AG20443 (cell line): ENCODE measurements around the gene CECR2.

ENCODE experiments used
- DNase-seq: peaks from one replicate; pipeline ENCODE4 v3.0.0; 2012; ENCODE audit warnings: low spot score, mixed read lengths

CECR2 gene

DNA sequence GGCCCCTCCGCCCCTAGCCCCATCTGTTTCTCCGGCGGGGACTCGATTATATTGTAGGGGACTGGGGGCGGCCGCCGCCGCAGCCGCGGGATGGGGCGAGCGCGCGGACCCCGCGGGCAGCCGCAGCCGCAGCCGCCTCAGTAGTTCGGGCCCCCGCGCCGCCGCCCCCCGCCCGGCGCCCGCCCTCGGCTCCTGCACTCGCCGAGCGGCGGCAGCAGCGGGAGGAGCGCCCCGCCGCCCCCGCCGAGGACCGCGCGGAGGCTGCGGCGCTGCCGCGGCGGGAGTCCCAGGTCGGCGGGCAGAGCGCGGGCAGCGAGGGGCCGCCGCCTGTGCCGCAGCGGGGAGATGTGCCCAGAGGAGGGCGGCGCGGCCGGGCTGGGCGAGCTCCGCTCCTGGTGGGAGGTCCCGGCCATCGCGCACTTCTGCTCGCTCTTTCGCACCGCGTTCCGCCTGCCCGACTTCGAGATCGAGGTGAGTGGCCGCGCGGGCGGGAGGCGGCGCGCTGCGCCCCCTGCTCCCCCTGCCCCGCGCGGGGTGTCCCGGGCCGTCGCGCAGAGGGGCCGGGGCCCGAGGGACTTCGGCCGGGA lies at the start of gene CECR2:
Gene CECR2, plus strand, starts transcription at position 22 of the 587 bp plus-strand sequence. Its CDS starts 324 bp downstream, at position 346.
- DNase-seq = peak; percentile 31

DNA sequence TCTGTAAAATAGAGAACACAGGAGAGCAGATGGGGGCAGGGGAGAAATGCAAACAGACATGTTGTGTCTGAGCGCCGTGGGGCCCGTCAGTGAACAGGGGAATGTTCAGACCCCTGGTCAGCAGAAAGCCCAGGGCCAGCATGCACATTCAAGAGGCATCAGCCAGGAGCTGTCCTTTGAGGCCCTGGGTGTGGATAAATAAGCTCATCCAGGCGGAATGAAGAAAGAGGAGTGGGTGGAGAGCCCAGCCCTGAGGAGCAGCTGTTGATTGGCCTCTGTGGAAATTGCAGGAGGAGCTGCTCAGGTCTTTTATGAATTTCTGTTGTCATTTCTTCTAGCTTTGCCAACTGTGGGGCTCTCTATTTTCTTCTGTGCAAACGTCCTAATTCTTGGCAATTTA lies 49.7 kb upstream of the CECR2 start:
- DNase-seq = no peak

DNA sequence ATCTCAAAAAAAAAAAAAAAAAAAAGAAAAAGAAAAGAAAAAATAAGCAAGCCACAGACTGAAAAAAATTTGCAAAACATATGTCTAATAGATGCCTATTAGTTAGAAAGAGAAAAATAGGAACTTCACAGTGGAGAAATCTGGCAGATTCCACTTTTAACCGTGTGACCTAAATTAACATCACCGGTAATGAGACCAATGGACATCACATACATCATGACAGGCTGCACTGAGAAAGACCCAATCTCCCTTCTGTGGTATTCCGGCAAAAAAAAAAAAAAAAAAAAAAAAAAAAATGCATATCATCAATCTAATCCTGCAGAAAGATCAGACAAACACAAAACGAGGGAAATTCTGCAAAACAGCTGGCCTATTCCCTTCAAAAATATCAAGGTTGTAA lies 46.7 kb upstream of the CECR2 start:
- no peak for DNase-seq

DNA sequence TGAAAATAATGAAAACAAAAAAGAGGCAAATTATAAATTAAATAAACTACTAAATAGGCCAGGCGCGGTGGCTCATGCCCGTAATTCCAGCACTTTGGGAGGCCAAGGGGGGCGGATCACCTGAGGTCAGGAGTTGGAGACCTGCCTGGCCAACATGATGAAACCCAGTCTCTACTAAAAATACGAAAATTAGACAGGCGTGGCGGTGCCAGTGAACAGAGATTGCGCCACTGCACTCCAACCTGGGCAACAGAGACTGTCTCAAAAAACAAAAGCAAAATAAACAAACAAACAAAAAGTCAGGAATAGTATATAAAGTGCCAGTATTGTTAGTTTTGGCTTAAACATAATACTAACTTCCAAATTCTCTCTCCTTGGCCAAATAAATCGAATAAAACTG lies 37.6 kb upstream of the CECR2 start:
- no peak for DNase-seq

DNA sequence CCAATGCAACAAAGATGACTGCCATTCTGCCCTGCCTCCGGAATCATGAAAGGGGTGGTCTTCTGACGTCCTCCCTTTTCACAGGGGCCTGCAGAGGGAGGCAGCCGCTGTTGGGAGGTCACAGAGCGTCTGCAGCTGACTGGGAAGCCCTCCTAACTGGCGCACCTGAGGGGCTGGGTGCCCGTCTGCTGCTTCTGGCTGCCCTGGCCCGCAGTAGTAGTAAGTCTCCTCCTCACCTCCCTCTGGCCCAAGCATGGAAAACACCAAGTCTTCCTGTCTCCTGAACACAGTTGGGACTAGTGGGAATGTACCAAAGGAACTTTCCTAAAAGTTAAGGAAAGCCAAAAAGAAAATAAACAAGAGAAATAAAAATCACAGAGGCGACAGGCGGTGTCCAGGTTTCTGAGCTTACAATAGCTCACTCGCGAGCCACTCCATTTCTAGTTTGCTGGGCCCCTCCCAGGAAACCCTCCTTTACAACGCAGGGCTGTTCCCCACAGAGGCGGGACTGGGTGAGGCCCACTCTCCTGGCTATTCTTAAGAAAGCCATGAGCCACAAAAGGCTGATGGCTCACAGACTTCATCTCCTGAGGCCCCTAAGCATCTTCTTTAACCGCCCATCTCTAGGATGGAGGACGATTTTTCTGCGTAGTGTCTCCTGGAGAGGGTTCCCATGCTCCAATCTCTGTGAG lies 37.0 kb upstream of the CECR2 start:
- DNase-seq = no peak

DNA sequence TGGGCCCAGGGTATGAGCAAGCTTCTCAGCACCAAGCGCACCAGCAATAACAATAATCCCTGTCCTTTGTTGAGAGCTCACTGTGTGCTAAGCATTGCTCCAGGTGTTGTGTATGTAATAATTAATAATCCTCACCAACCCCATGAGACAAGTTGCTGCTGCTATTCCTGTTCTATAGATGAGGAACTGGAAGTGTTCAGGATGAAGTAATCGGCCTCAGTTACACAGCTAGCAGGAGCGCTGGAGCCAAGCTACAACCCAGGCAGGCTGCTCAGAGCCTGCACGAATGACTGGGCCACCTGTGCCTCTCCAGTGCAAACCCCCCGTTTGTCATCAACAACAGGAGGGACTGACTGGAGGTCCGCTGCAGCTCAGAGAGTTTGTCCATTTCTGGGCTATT lies 35.2 kb upstream of the CECR2 start:
- DNase-seq = no peak

DNA sequence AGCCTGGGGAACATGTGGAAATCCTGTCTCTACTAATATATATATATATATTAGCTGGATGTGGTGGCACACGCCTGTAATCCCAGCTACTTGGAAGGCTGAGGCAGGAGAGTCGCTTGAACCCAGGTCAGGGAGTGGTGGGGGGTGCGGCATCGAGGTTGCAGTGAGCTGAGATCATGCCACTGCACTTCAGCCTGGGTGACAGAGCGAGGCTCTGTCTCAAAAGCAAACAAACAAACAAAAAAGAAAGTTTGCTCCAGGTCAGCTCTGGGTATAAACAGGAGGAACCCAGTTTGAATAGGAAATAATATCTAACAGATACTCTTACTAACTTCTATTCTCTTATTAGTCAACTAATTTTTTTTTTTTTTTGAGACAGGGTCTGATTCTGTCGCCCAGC lies 34.3 kb upstream of the CECR2 start:
- no peak for DNase-seq

DNA sequence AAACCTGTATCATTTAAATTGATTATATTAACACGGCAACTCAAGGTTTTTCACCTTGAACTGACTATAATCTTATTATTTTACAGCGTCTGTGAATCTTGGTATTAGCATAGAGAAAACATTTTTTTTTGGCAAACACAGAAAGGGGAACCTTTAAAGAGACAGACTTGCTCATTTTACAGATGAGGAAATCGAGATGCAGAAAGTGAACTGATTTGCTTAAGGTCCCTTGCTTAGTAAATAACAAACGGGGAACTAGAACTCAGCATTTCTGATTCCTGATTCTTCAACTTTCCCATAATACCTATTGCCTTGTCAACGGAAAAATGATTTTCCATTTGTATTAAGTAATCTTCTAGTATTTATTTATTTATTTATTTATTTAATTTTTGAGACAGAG lies 33.2 kb upstream of the CECR2 start:
- no peak for DNase-seq

DNA sequence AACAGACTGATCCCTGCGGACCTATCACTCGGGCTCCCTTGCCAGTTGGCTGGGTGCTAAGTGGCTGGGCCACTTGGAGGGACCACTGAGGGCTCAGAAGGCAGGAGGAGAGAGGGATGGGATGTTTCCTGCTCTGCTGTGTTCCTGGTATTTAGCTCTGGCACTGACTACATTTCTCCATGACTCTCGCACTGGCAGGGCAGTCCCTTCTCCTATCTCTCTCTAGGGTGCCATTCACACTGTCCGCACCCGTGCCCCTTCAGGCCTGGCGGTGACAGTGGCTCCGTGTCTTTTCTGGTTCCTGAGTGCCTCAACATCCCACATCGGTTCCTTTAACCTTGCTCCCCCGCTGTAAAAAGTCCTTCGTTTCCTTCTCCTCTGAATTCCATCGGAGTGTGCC lies 31.6 kb upstream of the CECR2 start:
- no peak for DNase-seq

DNA sequence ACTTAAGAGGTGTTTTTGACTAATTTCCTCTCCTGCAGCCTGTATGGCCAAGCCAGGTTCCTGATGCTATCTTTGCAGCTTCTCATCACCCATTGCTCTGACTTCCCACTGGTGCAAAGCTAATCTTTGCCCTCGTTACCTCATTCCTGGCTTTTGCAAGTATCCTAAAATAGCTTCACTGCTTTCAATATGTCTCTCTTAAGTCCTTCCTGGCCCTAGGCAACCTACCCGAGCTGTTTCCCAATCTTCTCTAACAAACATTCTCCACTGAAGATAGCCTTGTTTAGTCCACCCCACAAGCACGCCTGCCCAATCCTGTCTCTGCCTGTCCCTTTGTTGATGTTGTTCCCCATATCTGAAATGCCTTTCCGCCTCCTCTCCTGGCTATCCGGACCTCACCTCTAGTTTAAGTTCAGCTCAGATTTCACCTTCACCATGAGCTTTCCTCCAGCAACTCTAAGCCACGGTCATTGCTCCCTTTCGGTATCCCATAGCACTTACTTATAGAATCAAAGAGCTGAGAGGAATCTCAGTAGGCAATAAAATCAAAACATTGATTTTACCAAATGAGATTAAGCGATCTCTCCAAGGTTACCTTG lies 30.1 kb upstream of the CECR2 start:
- no peak for DNase-seq

DNA sequence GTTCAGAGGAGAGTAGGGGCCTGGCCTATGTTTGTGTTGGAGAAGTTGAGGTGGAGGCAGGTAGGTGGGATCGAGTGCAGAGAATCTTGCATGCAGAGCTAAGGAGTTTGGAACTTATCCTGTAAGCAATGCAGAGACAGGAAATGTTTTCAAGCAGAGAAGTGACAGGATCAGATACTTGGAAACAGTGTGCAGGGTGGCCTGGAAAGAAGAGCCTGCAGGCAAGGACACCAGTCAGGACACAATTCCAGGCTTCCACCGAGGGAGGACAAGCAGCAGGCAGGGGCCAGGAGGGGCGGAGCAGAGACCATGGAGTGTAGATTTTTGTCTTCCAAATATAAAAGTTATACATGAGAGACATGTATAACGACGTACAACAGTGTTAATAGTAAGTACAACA lies 26.9 kb upstream of the CECR2 start:
- DNase-seq = no peak

DNA sequence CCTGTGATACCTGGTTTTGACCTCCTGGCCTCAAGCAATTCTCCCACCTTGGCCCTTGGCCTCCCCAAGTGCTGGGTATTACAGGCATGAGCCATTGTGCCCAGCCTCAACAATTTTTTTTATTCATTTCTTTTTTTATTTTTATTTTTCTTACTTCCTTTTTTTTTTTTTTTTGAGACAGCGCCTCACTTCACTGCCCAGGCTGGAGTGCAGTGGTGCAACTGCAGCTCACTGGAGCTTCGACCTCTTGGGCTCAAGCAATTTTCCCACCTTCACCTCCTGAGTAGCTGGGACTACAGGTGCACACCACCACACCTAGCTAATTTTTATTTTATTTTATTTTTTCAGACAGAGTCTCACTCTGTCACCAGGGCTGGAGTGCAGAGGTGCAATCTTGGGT lies 25.5 kb upstream of the CECR2 start:
- no peak for DNase-seq

DNA sequence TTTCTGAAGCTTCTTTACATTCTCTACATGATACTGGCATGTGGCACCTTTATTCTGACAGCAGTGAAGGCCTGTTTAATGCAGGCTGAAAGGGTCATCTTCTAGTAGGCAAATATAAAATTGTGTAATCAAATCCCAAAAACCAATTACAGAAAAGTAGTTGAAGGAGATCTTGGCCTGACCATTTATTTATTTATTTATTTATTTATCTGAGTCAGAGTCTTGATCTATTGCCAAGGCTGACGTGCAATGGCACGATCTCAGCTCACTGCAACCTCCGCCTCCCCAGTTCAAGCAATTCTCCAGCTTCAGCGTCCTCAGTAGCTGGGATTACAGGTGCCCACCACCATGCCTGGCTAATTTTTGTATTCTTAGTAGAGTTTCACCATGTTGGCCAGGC lies 22.7 kb upstream of the CECR2 start:
- DNase-seq = no peak

DNA sequence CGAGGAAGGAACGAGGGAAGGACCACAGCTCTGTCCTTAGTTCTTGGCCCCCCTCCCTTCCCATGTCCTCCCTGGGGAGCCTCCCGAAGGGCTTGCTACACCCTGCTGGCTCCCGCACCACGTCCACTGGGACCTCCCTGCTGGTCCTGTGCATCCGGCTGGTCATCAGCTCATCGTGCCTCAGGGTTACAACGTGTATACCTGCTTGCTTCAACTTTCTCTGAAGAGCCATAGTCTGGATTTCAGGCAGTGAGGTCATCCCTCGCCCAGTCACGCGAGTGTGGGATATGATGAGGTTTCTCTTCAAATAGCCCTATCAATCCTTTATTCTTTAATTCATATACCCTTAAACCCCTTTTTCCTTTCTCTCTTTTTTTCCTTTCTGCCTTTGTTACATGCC lies 21.5 kb upstream of the CECR2 start:
- no peak for DNase-seq

DNA sequence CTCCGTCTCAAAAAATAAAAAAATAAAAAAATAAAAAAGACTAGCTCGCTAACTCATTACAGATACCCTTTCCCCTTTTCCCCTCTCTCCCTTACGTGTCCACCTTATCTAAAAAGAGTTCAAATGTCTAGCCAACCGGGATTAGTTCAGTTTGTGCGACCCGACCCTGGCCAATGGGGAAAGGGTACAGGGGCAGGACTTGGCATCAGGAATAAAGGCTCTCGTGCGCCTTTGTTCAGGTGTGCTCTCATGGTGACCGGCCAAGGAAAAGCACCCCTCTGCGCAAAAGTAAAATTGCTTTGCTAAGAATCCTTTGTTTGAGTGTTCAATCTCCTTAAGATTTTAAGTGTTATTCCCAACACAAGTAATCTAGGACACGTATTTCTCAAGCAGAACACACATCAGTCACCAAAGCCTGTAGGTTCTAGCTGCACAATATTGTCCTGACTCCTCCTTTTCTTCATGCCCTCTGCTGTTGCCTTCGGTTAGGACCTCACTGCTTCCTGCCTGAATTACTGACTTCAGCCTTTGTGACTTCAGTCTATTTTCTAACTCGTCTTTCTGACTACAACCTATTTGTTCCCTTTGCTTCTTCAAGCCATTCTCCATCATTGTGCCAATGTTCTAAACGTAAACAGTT lies 20.7 kb upstream of the CECR2 start:
- no peak for DNase-seq

DNA sequence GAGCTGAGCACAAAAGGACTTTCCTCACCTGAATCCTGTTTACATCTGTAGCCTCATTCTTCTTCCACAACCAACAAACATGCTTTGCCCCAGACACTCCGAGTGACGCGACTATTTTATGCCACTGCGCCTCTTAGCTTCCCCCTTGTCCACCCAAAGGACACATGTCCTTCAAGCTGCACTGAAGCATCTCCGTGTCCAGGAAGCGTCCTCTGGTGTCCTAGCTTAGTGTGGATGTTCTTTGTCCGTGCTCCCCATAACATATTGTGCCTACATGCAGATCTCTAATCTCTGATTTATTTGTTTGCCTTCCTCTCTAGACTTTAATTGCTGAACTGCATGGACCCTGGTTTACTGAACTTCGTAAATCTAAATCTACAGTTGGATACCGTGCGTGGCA lies 20.1 kb upstream of the CECR2 start:
- no peak for DNase-seq

DNA sequence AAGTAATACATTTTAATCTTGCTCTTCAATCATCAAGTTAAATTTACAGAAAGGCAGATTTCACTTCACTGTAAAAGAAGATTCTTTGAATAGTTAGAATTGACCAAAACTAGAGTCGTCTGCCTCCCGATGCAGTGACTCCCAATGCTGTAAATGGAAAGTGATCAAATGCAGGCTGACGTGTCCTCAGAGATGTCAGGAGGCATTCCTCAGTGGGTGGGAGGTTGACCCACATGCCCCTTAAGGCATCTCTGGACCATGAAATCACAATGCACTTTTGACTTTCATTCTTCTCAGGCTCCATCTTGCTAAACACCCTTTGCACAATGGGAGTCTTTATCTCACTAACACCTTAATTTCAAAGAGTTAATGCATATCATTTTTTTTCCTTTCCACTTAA lies 19.0 kb upstream of the CECR2 start:
- DNase-seq = no peak

DNA sequence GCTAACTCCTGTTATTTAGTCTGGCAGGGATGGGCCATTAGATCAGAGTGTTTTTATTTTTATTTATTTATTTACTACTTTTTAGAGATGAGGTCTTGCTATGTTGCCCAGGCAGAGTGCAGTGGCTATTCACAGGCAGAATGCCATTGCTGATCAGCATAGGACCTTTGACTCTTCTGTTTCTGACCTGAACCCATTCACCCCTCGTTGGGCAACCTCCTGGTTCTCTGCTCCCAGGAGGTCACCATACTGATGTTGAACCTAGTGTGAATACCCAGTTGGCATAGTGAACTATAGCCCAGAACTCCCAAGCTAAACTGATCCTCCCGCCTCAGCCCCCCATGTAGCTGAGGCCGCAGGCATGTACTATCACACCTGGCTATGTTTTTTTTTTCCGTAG lies 16.5 kb upstream of the CECR2 start:
- DNase-seq = no peak

DNA sequence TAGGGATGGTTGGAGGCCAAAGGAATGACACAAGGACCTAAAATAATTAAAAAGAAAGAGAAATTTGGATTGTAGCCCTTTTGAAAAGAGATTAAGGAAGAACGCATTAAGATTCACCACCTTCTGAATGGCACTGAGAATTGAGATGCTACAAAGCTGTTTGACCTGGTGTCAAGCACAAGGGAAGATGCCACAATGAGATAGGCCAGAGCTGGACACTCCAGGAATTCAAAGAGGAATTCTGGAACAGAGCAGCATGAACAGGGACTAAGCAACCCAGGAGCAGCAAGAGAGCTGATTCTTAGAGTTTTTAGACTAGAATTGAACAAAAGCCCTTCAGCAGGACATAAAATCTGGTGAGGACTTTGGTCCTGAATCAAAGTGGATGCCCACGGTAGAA lies 11.6 kb upstream of the CECR2 start:
- DNase-seq = no peak

DNA sequence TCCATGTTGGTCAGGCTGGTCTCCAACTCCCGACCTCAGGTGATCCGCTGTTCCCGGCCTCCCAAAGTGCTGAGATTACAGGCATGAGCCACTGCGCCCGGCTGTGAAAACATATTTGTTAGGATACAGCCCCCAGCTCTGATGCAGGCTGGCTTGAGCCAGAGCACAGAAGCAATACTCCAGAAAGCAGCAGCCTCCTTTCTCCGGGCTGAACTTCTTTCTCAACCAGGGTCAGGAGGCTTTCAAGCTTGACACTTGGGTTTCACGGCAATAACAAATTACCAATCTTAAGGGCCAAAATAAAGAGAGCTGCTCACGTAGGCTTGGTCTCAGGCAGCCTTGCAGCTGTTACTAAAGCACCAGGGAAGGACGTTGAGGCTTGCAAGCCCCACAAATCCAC lies 10.8 kb upstream of the CECR2 start:
- no peak for DNase-seq

DNA sequence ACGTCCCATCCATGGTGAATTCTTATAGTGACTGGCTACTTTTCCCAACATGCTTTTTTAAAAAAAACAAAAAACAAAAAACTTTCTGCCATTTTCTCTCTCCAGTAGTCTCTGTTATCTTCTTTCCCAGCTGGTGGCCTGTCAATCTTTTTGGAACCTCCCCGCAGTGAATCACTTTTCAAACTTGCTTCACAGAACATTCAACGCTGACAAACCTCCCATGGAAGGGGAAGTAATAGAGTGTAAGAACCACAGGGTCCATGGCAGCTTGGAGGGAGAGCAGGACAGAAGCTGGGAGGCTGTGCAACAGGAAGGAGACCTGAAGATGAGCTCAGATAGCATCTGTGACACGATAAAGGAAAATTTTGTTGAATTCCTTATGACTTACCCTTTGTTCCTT lies 9.8 kb upstream of the CECR2 start:
- no peak for DNase-seq

DNA sequence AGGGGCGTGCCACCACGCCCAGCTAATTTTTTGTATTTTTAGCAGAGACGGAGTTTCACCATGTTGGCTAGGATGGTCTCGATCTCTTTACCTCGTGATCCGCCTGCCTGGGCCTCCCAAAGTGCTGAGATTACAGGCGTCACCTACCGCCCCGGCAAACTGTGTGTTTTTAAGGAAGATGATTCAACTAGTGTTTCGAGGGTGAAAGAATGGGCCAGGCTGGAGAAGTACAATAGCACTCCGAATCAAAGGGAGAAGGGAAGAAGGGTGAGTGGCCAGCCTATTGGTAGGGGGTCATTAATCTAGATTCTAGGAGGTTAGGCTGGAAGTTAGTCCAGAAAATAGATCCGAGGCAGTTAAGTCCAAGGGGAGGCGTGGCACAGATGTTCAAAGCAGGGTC lies 2.9 kb upstream of the CECR2 start:
- no peak for DNase-seq

DNA sequence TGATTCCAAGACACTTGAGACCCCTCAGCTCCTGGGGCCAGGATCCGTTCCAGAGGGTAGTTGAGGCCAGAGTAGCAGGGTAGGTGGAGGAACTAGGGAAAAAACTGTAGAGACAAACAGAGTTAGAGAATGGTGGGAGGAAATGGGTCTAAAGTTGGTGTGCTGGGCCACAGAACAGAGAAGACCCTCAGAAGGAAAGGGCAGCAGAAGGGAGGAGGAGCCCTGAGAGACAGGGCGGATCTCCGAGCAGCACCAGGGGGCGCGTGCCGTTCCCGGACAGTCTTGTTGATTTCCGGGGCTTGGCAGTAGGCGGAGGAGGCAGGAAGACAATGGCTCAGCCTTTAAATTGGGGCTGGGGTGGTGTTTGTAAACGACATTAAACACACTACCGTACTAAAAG lies 2.4 kb upstream of the CECR2 start:
- no peak for DNase-seq
